IMR-90 (cell line): ENCODE results near the gene ACTRT3. TPM values are rescaled to one million over a fixed set of nuclear protein-coding genes. Genes with fewer than 3 reads are reported as not detected.

Source experiments
- ATAC-seq: fragments of 200-7000 bp; cut with Tn5 transposase; 2 replicates; pipeline ENCODE4 v1.9.1; 2020; ENCODE audit warnings: low read depth, mild to moderate bottlenecking, moderate library complexity
- BruUV-seq: library from RNA; stranded (reverse); fragments of 400-500 nt; replicated peaks from 2 replicates; lab custom pipeline; 2021; lab: Mats Ljungman, UMichigan
- CTCF ChIA-PET: fragments of 300-600 bp; formaldehyde crosslinking; extraction: SDS; loops from one replicate; lab custom pipeline; 2021; ENCODE audit warnings: antibody characterized with exemption; lab: Yijun Ruan, JAX
- POLR2A ChIA-PET: fragments of 300-600 bp; sonication (Branson Sonifier 250); formaldehyde crosslinking; loops from one replicate; lab custom pipeline; 2022; ENCODE audit warnings: antibody characterized with exemption; ENCODE audit not compliant: unreplicated experiment; lab: Charles Lee
- DNase-seq: peaks from one replicate; pipeline ENCODE4 v3.0.0; 2013
- H2AFZ ChIP-seq: replicated peaks from 2 replicates; pipeline ENCODE3; 2013; ENCODE audit warnings: low read length, mild to moderate bottlenecking; ENCODE audit not compliant: poor library complexity
- H2AK5ac ChIP-seq: 2 replicates; pipeline ENCODE4 v1.6.1; 2013; ENCODE audit warnings: low read depth, low read length, inconsistent platforms
- H2AK9ac ChIP-seq: replicated peaks from 2 replicates; pipeline ENCODE3; 2013; ENCODE audit warnings: mild to moderate bottlenecking, low read depth, low read length, moderate library complexity; ENCODE audit not compliant: poor library complexity
- H2BK120ac ChIP-seq: 2 replicates; pipeline ENCODE4 v1.6.1; 2013; ENCODE audit warnings: low read depth, low read length, inconsistent platforms
- H2BK15ac ChIP-seq: 3 replicates; pipeline ENCODE4 v1.6.1; 2013; ENCODE audit warnings: low read depth, low read length, inconsistent platforms
- H2BK20ac ChIP-seq: 2 replicates; pipeline ENCODE4 v1.6.1; 2013; ENCODE audit warnings: low read depth, mild to moderate bottlenecking, inconsistent platforms, low read length, moderate library complexity
- H2BK5ac ChIP-seq: 2 replicates; pipeline ENCODE4 v1.6.1; 2013; ENCODE audit warnings: mild to moderate bottlenecking, low read depth, low read length, inconsistent platforms; ENCODE audit not compliant: poor library complexity, severe bottlenecking
- H3K14ac ChIP-seq: replicated peaks from 2 replicates; pipeline ENCODE4 v1.6.1; 2013; ENCODE audit warnings: low read depth, low read length, inconsistent platforms
- H3K18ac ChIP-seq: 2 replicates; pipeline ENCODE4 v1.6.1; 2013; ENCODE audit warnings: low read depth, low read length, control low read depth
- H3K23ac ChIP-seq: 2 replicates; pipeline ENCODE4 v1.6.1; 2013; ENCODE audit warnings: low read depth, low read length, inconsistent platforms
- H3K27ac ChIP-seq: 2 replicates; pipeline ENCODE4 v1.5.1; 2013; ENCODE audit warnings: mild to moderate bottlenecking, control low read depth, low read length; ENCODE audit not compliant: insufficient read depth
- H3K27me3 ChIP-seq: 2 replicates; pipeline ENCODE4 v1.6.1; 2013; ENCODE audit warnings: low read length; ENCODE audit not compliant: control insufficient read depth, insufficient read depth
- H3K36me3 ChIP-seq: 2 replicates; pipeline ENCODE4 v1.6.1; 2013; ENCODE audit warnings: low read length, mixed read lengths; ENCODE audit not compliant: control insufficient read depth, insufficient read depth
- H3K4ac ChIP-seq: 2 replicates; pipeline ENCODE4 v1.6.1; 2013; ENCODE audit warnings: low read depth, low read length, inconsistent platforms
- H3K4me1 ChIP-seq: 2 replicates; pipeline ENCODE4 v1.6.1; 2013; ENCODE audit warnings: low read length, mixed read lengths; ENCODE audit not compliant: control insufficient read depth, insufficient read depth
- H3K4me2 ChIP-seq: 2 replicates; pipeline ENCODE4 v1.6.1; 2013; ENCODE audit warnings: low read depth, mild to moderate bottlenecking, control low read depth, low read length, moderate library complexity
- H3K4me3 ChIP-seq: 2 replicates; pipeline ENCODE4 v1.5.1; 2013; ENCODE audit warnings: low read depth, mild to moderate bottlenecking, control low read depth, low read length, moderate library complexity; ENCODE audit not compliant: insufficient read depth
- H3K56ac ChIP-seq: 2 replicates; pipeline ENCODE4 v1.6.1; 2013; ENCODE audit warnings: low read length, inconsistent platforms; ENCODE audit not compliant: insufficient read depth; ENCODE audit errors: extremely low read depth
- H3K79me1 ChIP-seq, 2 experiments: 2 replicates each; pipeline ENCODE4 v1.6.1; 2013; ENCODE audit warnings: low read length in 2 of 2, inconsistent platforms in 1 of 2, low read depth in 1 of 2
- H3K9ac ChIP-seq: 2 replicates; pipeline ENCODE4 v1.6.1; 2013; ENCODE audit warnings: low read depth, low read length, control low read depth
- H3K9me1 ChIP-seq: 2 replicates; pipeline ENCODE4 v1.6.1; 2013; ENCODE audit warnings: low read length, inconsistent platforms; ENCODE audit not compliant: insufficient read depth
- H3K9me3 ChIP-seq: 2 replicates; pipeline ENCODE4 v1.6.1; 2013; ENCODE audit warnings: low read length; ENCODE audit not compliant: control insufficient read depth, insufficient read depth
- H4K20me1 ChIP-seq: 2 replicates; pipeline ENCODE4 v1.6.1; 2013; ENCODE audit warnings: low read length, inconsistent platforms; ENCODE audit not compliant: insufficient read depth
- H4K5ac ChIP-seq: 2 replicates; pipeline ENCODE4 v1.6.1; 2013; ENCODE audit warnings: mild to moderate bottlenecking, low read depth, low read length, control low read depth
- H4K8ac ChIP-seq, 2 experiments: 2 replicates each; pipeline ENCODE4 v1.6.1; 2013; ENCODE audit warnings: low read depth in 2 of 2, low read length in 2 of 2, control low read depth in 1 of 2, inconsistent platforms in 1 of 2
- H4K91ac ChIP-seq: 2 replicates; pipeline ENCODE4 v1.6.1; 2013; ENCODE audit warnings: low read depth, low read length, inconsistent platforms; ENCODE audit not compliant: insufficient read depth
- CTCF ChIP-seq: conservative IDR thresholded peaks from 2 replicates; pipeline ENCODE4 v1.5.1; 2012; ENCODE audit warnings: mild to moderate bottlenecking, low read depth, low read length, improper control_type of control experiment
- MAFK ChIP-seq: IDR thresholded peaks from 2 replicates; pipeline ENCODE4 v1.6.1; 2012; ENCODE audit warnings: low read depth, low read length, improper control_type of control experiment
- WGBS, 2 experiments: methylation state at CpG; one replicate each; pipeline versions ENCODE4 v1.1.5 to v1.1.7; 2013; ENCODE audit warnings: missing lambda C conversion rate in 2 of 2; ENCODE audit not compliant: insufficient read length in 1 of 2; ENCODE audit errors: extremely low coverage in 2 of 2; 5-methylcytosine and 5-hydroxymethylcytosine counted together
- dilution Hi-C: fragments of 300-500 bp; cut with HindIII; formaldehyde crosslinking; loops from one replicate; pipeline ENCODE4 v1.14.3; 2018; ENCODE audit warnings: low sequenced_read_pairs; ENCODE audit not compliant: unreplicated experiment
- in situ Hi-C: fragments of 300-500 bp; cut with MboI; formaldehyde crosslinking; loops from 3 replicates; pipeline ENCODE4 v1.14.3; 2019; ENCODE audit warnings: low sequenced_read_pairs, inconsistent platforms, mixed read lengths
- intact Hi-C: fragments of 100-400 bp; cut with micrococcal nuclease; formaldehyde crosslinking; loops from 2 replicates; pipeline ENCODE4 v1.10.0; 2022
- polyA plus RNA-seq, 3 experiments: library from polyadenylated mRNA; depleted of rRNA; stranded (reverse); fragments of >200 nt; gene quantifications; 2 replicates each; pipeline ENCODE4 v1.2.3, GENCODE V29; 2012; ENCODE audit warnings: low replicate concordance in 1 of 3
- total RNA-seq: library from RNA; depleted of rRNA; stranded (reverse); fragments of >200 nt; gene quantifications from 2 replicates; pipeline ENCODE4 v1.2.3, GENCODE V29; 2012

Gene ACTRT3
- total and polyA plus RNA-seq, 2 of the 4 experiments (the other 2 are of a cell fraction) = 0.97 to 2.5 TPM

GRCh38 chr3:169748670-169749069 is 20.7 kb downstream of the ACTRT3 start:
- Histone ChIP-seq H3K4me3 (no peak overlapping the region), H3K36me3 (no peaks in the 10 kb centered on the region), H3K9me1 (no peaks in the 10 kb centered on the region), H3K18ac (no peak overlapping the region), H3K23ac (no peak overlapping the region), H4K20me1 (no peaks in the 10 kb centered on the region), H2AFZ (no peak overlapping the region), H3K27me3 (peaks cover 5% of the 10 kb centered on the region), H3K56ac (no peak overlapping the region), H3K4ac (no peak overlapping the region), H3K4me2 (no peak overlapping the region), H2BK120ac (no peak overlapping the region), H2AK5ac (no peak overlapping the region), H3K27ac (no peak overlapping the region), H3K14ac (no peak overlapping the region), H4K91ac (no peak overlapping the region), H3K4me1 (no peaks in the 10 kb centered on the region), H3K9me3 (no peaks in the 10 kb centered on the region), H2AK9ac (no peak overlapping the region), H4K5ac (no peak overlapping the region), H2BK5ac (no peak overlapping the region), H2BK15ac (no peak overlapping the region), H2BK20ac (no peak overlapping the region), H4K8ac (no peak overlapping the region), H3K9ac (no peak overlapping the region), H3K79me1 (no peaks in the 10 kb centered on the region)
- in situ Hi-C loops = no loop called here
- intact Hi-C loops = no loop called here
- TF ChIP-seq CTCF (no peak), MAFK (no peak)
- ATAC-seq (no peak), DNase-seq (no peak)
- WGBS, 2 experiments = 100% methylated on average over 1 of the region's 3 CpGs; no CpG with 5 or more reads in 1 of the 2 experiments
- BruUV-seq = no TSS peak
- ChIA-PET CTCF (no interaction called here), POLR2A (no interaction called here)
- dilution Hi-C loops = no loop called here
